GM19468 (cell line): ENCODE results near the gene PDE4B.
"Not testable (repeated sequence)": the region's sequence is repeated elsewhere in the genome, so short reads cannot be mapped to it uniquely, and the experiment has no call there.

Experiments used
- ATAC-seq: cut with Tn5 transposase; IDR thresholded peaks from one replicate; pipeline ENCODE4 v1.9.1; 2021; ENCODE audit warnings: mild to moderate bottlenecking, moderate library complexity, moderate number of reproducible peaks; ENCODE audit not compliant: unreplicated experiment; ENCODE audit errors: extremely low read depth

PDE4B gene

GRCh38 chr1:65985393-65986066 is 192.8 kb downstream of the PDE4B start:
- ATAC-seq: no peak

DNA sequence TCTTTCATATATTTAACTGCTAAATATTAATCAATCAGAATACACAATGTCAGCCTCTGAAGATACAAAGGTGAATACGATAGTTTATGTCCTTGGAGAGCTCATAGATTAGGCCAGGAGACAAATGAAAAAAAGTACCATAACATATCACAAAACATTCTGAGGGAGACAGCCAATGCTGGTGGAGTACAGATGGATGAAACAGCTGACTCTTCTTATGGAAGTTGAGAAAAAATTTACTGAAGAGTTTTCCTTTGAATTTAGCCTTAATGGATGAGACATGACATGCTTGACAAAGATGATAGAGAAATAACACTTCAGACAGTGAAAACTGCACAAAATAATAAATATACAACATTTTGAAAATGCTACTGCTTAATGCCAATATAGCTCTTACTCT is 193.5 kb downstream of the PDE4B start:
- no peak for ATAC-seq

DNA sequence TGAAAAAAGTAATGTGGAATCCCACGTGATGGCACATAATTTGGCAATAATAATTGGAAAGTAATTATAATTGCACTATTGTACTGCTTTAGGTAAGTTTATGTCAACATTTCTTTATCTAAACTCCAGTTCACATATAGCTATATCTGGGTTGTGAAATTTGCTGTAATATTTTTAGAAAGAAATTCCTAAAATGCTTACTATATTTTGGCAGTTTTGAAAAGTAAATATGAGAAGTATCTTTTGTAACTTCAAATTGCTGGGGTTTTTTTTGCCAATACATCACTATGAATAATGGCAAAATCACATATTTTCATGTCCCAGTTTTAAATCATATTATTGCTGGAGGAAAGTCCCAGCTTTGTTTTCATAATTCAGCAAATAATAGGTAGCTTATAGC is 197.5 kb downstream of the PDE4B start:
- ATAC-seq: no peak

GRCh38 chr1:65991694-65992093 is 199.0 kb downstream of the PDE4B start:
- no peak for ATAC-seq

DNA sequence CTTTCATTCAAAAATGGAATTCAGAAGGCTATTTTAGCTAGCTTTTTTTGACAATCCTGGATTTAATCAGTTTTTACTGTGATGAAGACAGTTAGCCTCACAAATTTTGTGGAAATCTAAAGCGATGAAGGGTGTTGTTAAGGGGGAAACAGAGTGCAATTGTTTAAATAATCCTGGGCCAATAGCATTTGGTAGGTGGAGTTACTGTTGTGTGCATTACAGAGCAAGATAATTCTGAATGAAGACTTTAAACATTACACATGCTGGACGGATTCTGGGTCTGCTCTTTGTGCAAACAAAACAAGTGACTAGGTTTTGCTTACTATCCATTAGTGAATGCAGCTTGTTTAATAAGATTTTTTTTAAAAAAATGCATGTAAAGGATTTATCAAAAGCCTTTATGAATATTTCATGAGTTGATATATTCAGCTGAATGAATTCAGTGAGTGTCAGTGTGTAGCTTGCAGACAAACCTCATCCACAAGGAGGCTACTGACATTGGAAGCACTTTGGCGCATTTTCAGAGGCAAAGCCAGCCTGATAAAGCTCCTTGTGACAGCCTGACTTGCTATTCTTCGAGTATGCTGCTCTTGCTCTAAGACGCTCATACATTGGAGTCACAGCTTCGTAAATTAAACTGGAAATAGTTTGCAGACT is 199.6 kb downstream of the PDE4B start:
- no peak for ATAC-seq

DNA sequence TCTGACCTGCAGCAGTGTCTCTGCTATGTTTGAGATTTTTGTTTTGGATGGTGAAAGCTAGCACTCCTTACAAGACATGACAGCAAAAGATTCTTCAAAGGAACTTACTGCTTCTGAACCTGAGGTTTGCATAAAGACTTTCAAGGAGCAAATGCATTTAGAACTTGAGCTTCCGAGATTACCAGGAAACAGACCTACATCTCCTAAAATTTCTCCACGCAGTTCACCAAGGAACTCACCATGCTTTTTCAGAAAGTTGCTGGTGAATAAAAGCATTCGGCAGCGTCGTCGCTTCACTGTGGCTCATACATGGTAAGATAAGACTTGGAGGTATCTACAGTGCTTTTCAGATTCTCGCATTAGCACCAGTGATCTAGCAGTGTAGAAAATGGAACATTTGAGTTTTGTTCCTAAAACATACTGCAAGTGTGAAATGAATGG is 200.2 kb downstream of the PDE4B start:
- no peak for ATAC-seq

DNA sequence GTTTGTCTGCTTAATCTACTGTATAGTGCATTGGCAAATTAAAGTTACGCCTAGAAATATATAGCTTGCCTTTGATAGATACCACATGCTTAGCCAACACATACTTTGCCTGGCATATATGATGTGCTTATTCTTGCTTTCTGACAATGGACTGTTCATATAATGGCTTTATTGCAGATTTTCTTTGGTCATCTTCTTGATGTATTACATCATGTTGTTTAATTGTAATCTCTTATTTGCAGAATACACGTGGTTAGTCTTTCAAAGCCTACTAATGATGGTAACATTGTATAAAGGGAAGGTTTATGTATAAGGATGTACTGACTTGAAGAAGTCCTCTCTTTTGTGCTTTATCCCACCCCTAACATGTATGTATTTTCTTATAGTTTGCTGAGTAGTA is 201.5 kb downstream of the PDE4B start:
- ATAC-seq: no peak

DNA sequence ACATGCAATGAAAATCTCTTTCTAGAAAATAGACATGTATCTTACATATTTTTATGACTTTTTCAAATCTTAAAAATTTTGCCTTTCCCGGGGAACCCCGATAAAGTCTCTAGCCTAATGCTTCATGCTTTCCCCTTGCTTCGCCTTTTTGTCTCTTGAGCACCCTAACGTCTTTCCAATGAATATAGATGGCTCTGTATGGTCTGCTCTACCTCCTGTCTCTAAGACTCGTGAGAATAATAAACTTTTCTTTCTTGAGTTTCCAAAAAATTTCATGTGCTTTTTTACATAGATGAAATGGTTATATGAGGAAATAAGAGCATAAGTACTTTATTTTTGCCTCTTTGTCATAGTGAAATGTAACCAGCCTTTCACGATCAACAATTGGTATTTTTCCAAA is 202.6 kb downstream of the PDE4B start:
- no peak for ATAC-seq

DNA sequence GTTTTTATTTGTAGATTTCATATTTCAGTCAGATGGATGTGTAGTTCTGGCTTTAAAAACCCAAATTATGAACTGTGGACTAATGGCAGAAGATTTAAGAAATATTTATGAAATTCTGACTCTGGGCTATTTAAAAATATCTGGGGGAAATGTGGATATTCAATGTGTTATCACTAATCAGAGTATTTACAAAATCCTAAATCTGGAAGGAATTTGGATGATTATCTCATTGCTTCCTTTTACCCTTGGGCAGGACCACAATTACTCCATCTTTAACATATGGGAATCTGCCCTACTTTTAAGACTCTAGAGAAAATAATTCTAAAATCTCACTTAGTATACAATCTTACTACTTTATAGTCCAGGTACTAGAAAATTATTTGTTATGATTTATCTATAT is 203.2 kb downstream of the PDE4B start:
- ATAC-seq: no peak

DNA sequence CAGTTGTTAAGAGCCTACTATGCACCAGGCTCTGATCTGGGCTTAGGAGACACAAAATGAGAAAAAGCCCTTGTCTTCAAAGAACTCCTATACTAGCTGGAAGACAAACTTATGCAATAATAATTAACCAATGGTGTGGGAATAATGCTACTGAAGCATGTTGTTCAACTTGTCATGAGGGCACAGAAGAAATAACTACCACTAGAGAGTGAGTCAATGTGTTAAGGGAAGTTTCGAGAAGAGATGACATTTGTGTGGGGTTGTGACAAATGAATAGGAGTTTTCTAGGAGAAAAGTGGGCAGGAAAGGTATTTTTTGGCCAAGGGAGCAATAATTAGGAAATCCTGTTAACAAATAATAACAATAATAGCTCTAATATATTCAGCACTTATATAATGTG is 205.0 kb downstream of the PDE4B start:
- no peak for ATAC-seq

DNA sequence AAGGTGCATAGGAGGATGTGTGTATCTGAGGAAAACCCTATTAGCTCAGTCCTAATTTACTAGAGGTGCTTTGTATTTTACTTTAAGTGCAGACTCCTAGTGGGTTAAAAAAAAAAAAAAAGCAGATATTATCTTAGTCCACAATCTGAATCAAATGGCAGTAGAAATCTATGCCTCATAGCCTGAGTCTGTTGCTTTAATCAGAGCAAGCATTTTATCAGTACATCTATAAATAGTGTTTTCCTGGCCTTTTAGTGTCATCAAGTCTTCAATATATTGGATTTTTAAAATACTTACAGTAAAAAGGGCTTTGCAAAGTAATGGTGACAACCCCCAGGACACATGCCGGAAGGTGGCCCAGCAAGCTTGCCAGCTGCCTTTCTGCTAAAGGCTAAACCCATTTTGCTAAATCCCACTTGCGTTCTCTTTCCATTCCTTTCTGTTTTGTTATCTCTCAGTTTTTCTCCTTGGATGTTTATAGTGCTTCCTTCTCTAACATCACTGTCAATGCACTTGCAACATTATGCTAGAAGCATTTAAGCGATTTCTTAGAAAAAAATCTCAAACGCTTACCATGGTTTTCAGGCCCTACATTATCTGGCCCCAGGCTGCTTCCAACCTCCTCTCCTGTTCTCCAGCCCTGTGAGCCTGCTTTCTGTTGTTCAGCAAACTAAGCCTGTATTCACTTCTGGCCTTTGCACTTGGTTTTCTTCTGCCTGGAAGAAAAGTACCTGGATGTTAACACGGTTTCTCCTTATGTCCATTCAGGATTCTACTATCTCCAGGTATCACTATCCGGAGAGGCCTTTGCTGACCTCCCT is 206.3 kb downstream of the PDE4B start:
- no peak for ATAC-seq

- no peak for ATAC-seq
Measured at GRCh38 chr1:66000033-66000637, 207.4 kb downstream of the PDE4B start.

- ATAC-seq: no peak
Measured at GRCh38 chr1:66003690-66004089, 211.0 kb downstream of the PDE4B start.

GRCh38 chr1:66006534-66006933 is 213.8 kb downstream of the PDE4B start:
- ATAC-seq: not testable (repeated sequence)

GRCh38 chr1:66012106-66012784 is 219.6 kb downstream of the PDE4B start:
- ATAC-seq: no peak

GRCh38 chr1:66013371-66013770 is 220.7 kb downstream of the PDE4B start:
- ATAC-seq: no peak

DNA sequence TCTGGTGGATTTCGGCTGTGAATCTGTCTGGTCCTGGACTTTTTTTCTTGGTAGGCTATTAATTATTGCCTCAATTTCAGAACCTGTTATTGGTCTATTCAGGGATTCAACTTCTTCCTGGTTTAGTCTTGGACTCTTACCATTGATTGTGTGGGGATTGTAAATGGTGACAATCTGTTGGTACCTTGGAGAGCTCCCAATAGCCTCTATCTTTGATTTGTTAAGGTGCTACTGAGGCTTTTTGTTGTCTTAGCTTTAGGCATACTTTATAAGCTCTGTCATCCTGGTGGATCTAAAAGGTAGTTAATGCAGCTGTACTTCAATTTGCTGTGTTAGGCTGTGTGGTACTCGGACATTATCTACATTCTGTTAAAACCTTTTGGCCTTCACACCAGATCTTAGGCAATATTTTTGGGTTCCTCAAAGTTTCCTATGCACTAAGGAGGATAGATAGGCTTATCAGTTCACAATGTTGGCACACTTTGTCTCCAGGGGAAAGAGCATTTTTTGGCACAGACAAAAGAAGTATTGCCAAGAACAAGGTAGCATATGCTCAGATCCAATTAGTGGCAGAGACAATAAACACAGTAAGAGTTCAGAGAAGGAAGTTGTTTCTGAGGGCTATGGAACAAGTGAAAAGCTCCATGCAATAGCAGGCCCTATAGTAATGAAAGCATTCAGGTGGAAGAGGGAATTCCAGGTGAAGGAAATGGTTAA is 230.4 kb downstream of the PDE4B start:
- ATAC-seq: no peak

DNA sequence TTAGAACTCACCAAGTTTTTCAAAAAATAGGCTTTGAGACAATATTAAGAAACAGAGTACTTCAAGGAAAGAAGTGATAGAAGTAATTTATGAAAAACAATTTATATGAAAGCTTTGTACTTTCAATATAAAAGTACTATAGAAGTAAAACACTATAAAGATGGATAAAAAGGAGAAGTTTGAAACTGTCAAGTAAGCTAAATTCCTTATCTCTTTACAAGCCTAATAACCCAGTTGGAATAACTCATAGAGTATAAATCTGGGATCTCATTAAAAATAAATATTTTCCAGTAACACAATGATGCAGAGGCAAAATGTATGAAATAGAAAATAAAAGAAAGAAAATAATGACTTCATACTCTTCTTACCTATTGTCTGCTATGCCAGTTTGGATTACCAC is 232.5 kb downstream of the PDE4B start:
- no peak for ATAC-seq

DNA sequence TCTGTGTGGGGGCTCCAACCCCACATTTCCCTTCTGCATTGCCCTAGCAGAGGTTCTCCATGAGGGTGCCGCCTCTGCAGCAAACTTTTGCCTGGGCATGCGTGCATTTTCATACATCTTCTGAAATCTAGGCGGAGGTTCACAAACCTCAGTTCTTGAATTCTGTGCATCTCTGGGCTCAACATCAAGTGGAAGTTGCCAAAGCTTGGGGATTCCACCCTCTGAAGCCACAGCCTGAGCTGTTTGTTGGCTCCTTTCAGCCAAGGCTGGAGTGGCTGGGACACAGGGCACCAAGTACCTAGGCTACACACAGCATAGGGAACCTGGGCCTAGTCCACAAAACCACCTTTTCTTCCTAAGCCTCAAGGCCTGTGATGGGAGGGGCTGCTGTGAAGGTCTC is 235.3 kb downstream of the PDE4B start:
- ATAC-seq: no peak

DNA sequence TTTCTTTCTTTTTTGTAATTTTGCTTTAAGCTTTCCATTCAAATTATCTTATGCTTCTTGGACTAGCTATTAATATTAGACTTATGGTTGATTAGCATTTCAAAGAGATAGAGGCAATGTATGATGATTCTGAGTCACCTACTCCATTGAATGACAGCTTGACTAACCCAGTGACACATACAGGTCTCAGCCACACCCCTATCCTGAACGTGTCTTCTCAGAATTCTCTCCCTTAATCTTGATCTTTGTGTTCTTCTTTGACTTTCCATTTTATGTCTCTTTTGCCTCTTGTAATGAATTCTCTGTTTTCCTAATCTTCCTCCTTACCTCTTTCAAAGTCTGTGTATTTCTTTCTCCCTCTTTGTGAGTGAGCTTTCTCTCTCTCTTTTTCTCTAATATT is 241.1 kb downstream of the PDE4B start:
- ATAC-seq: no peak
